Thyroid gland (tissue), 4 donors: ENCODE results near the gene SUOX. TPM values are rescaled to one million over a fixed set of nuclear protein-coding genes. Genes with fewer than 3 reads are reported as not detected.
A peak's percentile ranks its signal among the peaks of the same experiment; 100 is the strongest.

Source experiments
- DNase-seq, 2 donors: peaks; one replicate each; pipeline ENCODE4 v3.0.0-alpha.2; 2019
- H3K27ac ChIP-seq, 3 donors: fragments of 200-600 bp; sonication (generic); 1 replicate in 2 of 3; 2 replicates in 1 of 3; pipeline ENCODE4 v1.5.1; 2016 to 2019; ENCODE audit warnings: mild to moderate bottlenecking in 1 of 3, moderate library complexity in 1 of 3
- H3K27me3 ChIP-seq: fragments of 200-600 bp; sonication (generic); one replicate; pipeline ENCODE4 v1.5.1; 2019
- H3K36me3 ChIP-seq, 2 donors: fragments of 200-600 bp; sonication (generic); one replicate each; pipeline ENCODE4 v1.5.1; 2016 to 2019
- H3K4me1 ChIP-seq, 2 donors: fragments of 200-600 bp; sonication (generic); one replicate each; pipeline ENCODE4 v1.5.1; 2017 to 2019
- H3K4me3 ChIP-seq, 3 donors: fragments of 200-600 bp; sonication (generic); replicated peaks in 1 of 3; 1 replicate in 2 of 3; 2 replicates in 1 of 3; pipeline ENCODE4 v1.5.1; 2016; ENCODE audit warnings: mild to moderate bottlenecking in 1 of 3
- H3K9me3 ChIP-seq: fragments of 200-600 bp; sonication (generic); one replicate; pipeline ENCODE4 v1.5.1; 2017
- POLR2A ChIP-seq, 2 donors: fragments of 450-650 bp; IDR thresholded peaks; one replicate each; pipeline ENCODE4 v1.6.1; 2017; ENCODE audit warnings: antibody characterized with exemption in 2 of 2, mild to moderate bottlenecking in 2 of 2, moderate library complexity in 1 of 2
- WGBS, 2 donors: methylation state at CpG; one replicate each; pipeline ENCODE4 v1.1.5; 2017; 5-methylcytosine and 5-hydroxymethylcytosine counted together
- intact Hi-C: fragments of 100-400 bp; cut with DNase I; formaldehyde crosslinking; loops from one replicate; pipeline ENCODE4 v1.15.1; 2023
- total RNA-seq, 4 donors: library from RNA; depleted of rRNA; stranded (reverse); fragments of >200 nt; gene quantifications; one replicate each; pipeline ENCODE4 v1.2.3, GENCODE V29; 2016
- TF ChIP-seq, protein P1 (sequence below), 6 experiments: fragments of 200-600 bp in 3 of 6; fragments of 450-650 bp in 3 of 6; sonication (generic) in 3 of 6; IDR thresholded peaks; one replicate each; pipeline ENCODE4 v1.5.1; 2016 to 2019; ENCODE audit warnings: antibody characterized with exemption in 6 of 6, mild to moderate bottlenecking in 2 of 6, inconsistent platforms in 1 of 6, moderate library complexity in 1 of 6

Gene SUOX
- total RNA-seq, 4 donors from 2014 or later: 18.7 to 36.8 (median 36.2) TPM

DNA sequence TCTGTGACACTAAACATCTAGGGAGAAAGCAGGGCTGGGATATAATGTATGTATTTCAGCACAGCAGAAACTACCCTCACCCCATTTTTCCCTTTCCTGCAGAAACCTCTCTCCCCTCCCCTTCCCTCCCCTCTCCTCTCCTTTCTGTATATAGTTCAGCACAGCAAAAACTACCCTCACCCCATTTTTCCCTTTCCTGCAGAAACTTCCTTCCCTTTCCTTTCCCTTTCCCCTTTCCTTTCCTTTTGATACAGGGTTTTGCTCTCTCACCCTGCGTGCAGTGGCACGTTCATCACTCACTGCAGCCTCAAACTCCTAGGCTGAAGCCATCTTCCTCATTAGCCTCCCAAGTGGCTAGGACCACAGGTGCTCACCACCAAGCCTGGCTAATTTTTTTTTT lies 33.3 kb upstream of the SUOX start:
- Histone ChIP-seq H3K27me3 (no peaks in the 10 kb centered on the region), H3K9me3 (no peaks in the 10 kb centered on the region), H3K36me3 (no peaks in the 10 kb centered on the region), H3K4me1 (peaks cover 11 to 13% of the 10 kb centered on the region in 2 donors), H3K27ac (no peak overlapping the region), H3K4me3 (no peak overlapping the region)
- TF ChIP-seq, protein P1, sequence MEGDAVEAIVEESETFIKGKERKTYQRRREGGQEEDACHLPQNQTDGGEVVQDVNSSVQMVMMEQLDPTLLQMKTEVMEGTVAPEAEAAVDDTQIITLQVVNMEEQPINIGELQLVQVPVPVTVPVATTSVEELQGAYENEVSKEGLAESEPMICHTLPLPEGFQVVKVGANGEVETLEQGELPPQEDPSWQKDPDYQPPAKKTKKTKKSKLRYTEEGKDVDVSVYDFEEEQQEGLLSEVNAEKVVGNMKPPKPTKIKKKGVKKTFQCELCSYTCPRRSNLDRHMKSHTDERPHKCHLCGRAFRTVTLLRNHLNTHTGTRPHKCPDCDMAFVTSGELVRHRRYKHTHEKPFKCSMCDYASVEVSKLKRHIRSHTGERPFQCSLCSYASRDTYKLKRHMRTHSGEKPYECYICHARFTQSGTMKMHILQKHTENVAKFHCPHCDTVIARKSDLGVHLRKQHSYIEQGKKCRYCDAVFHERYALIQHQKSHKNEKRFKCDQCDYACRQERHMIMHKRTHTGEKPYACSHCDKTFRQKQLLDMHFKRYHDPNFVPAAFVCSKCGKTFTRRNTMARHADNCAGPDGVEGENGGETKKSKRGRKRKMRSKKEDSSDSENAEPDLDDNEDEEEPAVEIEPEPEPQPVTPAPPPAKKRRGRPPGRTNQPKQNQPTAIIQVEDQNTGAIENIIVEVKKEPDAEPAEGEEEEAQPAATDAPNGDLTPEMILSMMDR (IDR thresholded peaks at IDR 0.05): no peak
- TF ChIP-seq POLR2A (IDR thresholded peaks at IDR 0.05): no peak
- intact Hi-C loops: no loop called here
- 85 to 93% methylated on average over 2 of the region's 2 CpGs for WGBS, 2 donors
- DNase-seq: no peak

DNA sequence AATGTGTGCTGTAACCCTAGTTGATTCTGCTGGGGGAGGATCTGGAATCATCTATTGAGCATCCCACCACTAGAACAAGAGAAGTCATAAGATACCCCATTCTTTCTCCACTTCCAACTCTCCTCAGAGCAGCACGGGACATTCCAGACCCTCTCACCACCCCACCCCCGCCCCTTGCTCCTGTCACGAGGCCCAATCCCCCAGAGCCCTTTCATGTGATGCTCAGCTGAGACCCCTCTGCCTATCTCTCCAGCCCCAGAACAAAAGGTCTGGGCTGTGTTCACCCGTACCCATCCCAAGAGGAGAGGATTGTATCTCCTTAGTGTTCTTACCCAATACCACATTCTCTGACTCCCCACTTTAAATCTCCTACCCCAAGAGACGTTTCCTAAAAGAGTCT lies 31.8 kb upstream of the SUOX start:
- Histone ChIP-seq H3K27me3 (no peaks in the 10 kb centered on the region), H3K27ac (no peak overlapping the region), H3K9me3 (no peaks in the 10 kb centered on the region), H3K36me3 (no peaks in the 10 kb centered on the region), H3K4me3 (no peak overlapping the region), H3K4me1 (peaks cover 11 to 13% of the 10 kb centered on the region in 2 donors)
- intact Hi-C loops: no loop called here
- WGBS, 2 donors: 76% methylated on average over 5 of the region's 5 CpGs
- DNase-seq: no peak
- TF ChIP-seq, protein P1 (IDR thresholded peaks at IDR 0.05): no peak
- no peak for TF ChIP-seq POLR2A (IDR thresholded peaks at IDR 0.05)

DNA sequence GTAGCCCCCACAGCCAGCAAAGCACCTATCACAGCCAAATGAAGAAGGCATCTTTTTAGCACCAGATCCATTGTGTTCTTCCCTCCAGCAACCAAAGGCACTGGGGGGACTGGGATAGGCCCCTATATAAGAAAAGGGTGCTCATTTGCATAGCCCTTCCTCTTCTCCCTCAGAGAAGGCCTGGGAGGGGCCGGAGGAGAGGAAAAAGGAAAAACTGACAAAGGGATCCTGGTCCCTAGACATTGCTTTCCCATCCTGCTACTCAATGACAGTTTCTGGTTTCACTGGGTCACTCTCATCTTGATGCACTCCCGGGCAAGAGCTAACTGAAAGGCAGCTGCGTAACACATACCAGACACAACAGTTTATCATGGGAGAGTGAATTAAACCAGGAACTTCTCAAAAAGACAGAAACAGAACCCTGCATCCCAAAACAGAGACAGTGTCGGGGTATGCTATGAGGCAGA lies 31.1 kb upstream of the SUOX start, which contains the start of gene PMEL:
PMEL (minus strand) TSS at position 102 of the 467 bp plus-strand sequence; CDS start at position 71, 31 bp downstream.
- intact Hi-C loops: no loop called here
- WGBS, 2 donors: 14 to 20% methylated on average over 4 of the region's 4 CpGs
- peak within 1 kb of the TSS; percentile 12 to 65 (median 53) for H3K4me3 ChIP-seq

DNA sequence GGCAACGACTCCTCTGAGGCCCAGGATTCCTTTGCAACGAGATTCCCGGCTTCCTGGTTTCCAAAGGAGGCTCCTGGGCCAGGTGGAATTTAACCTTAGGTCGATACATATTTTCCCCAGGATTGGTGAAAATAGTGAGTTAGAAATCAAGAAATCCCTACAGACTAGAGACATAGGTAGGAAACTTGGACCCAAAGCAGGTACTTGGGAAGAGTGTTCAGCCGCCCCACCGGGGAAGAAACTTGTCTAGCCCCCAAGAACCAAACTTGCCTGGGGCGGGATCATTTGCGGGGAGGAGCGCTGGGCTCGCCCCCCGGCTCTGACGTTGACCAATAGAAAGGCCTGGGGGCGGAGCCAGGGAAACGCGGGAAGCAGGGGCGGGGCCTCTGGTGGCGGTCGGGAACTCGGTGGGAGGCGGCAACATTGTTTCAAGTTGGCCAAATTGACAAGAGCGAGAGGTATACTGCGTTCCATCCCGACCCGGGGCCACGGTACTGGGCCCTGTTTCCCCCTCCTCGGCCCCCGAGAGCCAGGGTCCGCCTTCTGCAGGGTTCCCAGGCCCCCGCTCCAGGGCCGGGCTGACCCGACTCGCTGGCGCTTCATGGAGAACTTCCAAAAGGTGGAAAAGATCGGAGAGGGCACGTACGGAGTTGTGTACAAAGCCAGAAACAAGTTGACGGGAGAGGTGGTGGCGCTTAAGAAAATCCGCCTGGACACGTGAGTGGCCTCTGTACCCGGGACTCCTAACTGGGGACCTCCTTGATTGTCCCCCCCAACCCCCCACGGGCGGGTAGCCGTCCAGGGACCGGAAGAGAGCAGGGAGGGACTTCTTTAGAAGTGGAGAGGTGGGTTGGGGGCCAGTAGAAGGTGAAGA lies 30.4 kb upstream of the SUOX start, which contains the start of gene CDK2:
CDK2 (plus strand) TSS at position 423 of the 874 bp plus-strand sequence; CDS start at position 602, 179 bp downstream.
- H3K9me3 ChIP-seq: no peaks in the 10 kb centered on the region
- DNase-seq: peak; percentile 95
- intact Hi-C loops: no loop called here
- WGBS, 2 donors: 0 to 1% methylated on average over 24 to 43 of the region's 45 CpGs
- peak within 1 kb of the TSS; percentile 12 to 65 (median 53) for H3K4me3 ChIP-seq
- H3K4me1 ChIP-seq: peaks cover 11 to 13% of the 10 kb centered on the region in 2 donors
- H3K36me3 ChIP-seq: no peaks in the 10 kb centered on the region
- H3K27me3 ChIP-seq: no peaks in the 10 kb centered on the region
- H3K27ac ChIP-seq: peak within 1 kb of the TSS; percentile 22 to 69 (median 50)
- TF ChIP-seq POLR2A (IDR thresholded peaks at IDR 0.05): peak in 1 of 2 donors; percentile 80
- TF ChIP-seq, protein P1 (IDR thresholded peaks at IDR 0.05): no peak

More for the DNA sequence above, 31.1 kb upstream of the SUOX start, which contains the start of gene PMEL:
- Histone ChIP-seq H3K4me1 (peaks cover 11 to 13% of the 10 kb centered on the region in 2 donors), H3K27ac (peak within 1 kb of the TSS; percentile 22 to 69 (median 50)), H3K27me3 (no peaks in the 10 kb centered on the region), H3K36me3 (no peaks in the 10 kb centered on the region), H3K9me3 (no peaks in the 10 kb centered on the region)
- DNase-seq: no peak
- TF ChIP-seq, protein P1 (IDR thresholded peaks at IDR 0.05): no peak
- TF ChIP-seq POLR2A (IDR thresholded peaks at IDR 0.05): no peak

DNA sequence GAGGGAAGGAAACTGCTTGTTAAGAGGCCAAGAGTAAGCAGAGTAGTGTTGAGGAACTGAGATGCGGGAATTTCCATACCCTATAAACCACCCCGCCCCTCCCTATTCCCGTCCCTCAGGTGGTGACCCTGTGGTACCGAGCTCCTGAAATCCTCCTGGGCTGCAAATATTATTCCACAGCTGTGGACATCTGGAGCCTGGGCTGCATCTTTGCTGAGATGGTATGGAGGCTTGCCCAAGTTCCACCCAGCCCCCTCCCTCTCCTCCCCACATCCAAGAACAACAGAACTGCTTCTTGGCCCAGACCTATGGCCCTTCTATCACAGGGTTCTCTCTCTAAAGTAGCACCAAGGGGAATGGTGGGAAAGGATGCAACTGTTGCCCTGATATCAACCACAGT lies 27.7 kb upstream of the SUOX start:
- Histone ChIP-seq H3K4me3 (no peak overlapping the region), H3K9me3 (no peaks in the 10 kb centered on the region), H3K36me3 (no peaks in the 10 kb centered on the region), H3K4me1 (peaks cover 16 to 18% of the 10 kb centered on the region in 2 donors), H3K27ac (no peak overlapping the region), H3K27me3 (no peaks in the 10 kb centered on the region)
- TF ChIP-seq, protein P1 (IDR thresholded peaks at IDR 0.05): no peak
- TF ChIP-seq POLR2A (IDR thresholded peaks at IDR 0.05): no peak
- no peak for DNase-seq
- intact Hi-C loops: no loop called here
- WGBS, 2 donors: 90 to 95% methylated on average over 4 of the region's 4 CpGs
